HepG2 (cell line): ENCODE data around the gene INSR. TPM values are rescaled to one million over a fixed set of nuclear protein-coding genes. Genes with fewer than 3 reads are reported as not detected.

Source experiments
- HDAC6 ChIP-seq: fragments of 200-600 bp; sonication (generic); IDR thresholded peaks from 2 replicates; pipeline ENCODE4 v1.7.0; 2017; ENCODE audit warnings: mild to moderate bottlenecking, antibody characterized with exemption, low read length, low read depth
- MAFK ChIP-seq, 2 experiments: IDR thresholded peaks in 1 of 2; conservative IDR thresholded peaks in 1 of 2; 2 replicates each; pipeline ENCODE4 v1.6.1; 2011; ENCODE audit warnings: improper control_type of control experiment in 2 of 2, low read length in 2 of 2
- RFXAP ChIP-seq: sonication (generic); formaldehyde crosslinking; IDR thresholded peaks from 2 replicates; pipeline ENCODE4 v1.4.0; 2020; ENCODE audit warnings: missing genetic modification reagents, borderline replicate concordance
- SALL2 ChIP-seq: sonication (generic); formaldehyde crosslinking; IDR thresholded peaks from 2 replicates; pipeline ENCODE4 v1.8.1; 2023; ENCODE audit warnings: mild to moderate bottlenecking, missing genetic modification reagents, inconsistent platforms
- TGIF2 ChIP-seq: IDR thresholded peaks from 2 replicates; pipeline ENCODE4 v1.6.1; 2016; ENCODE audit warnings: control low read depth, missing compliant biosample characterization
- TRAFD1 ChIP-seq: sonication (generic); formaldehyde crosslinking; IDR thresholded peaks from 2 replicates; pipeline ENCODE4 v1.5.1; 2020; ENCODE audit warnings: missing genetic modification reagents, mild to moderate bottlenecking, borderline replicate concordance
- XBP1 ChIP-seq: sonication (generic); formaldehyde crosslinking; IDR thresholded peaks from 2 replicates; pipeline ENCODE4 v1.5.0; 2020; ENCODE audit warnings: missing genetic modification reagents
- ZBTB43 ChIP-seq: sonication (generic); formaldehyde crosslinking; conservative IDR thresholded peaks from 2 replicates; pipeline ENCODE4 v1.4.0; 2020; ENCODE audit warnings: missing genetic modification reagents
- ZNF629 ChIP-seq: sonication (generic); formaldehyde crosslinking; conservative IDR thresholded peaks from 2 replicates; pipeline ENCODE4 v1.5.0; 2020; ENCODE audit warnings: missing genetic modification reagents
- ZNF652 ChIP-seq: IDR thresholded peaks from 2 replicates; pipeline ENCODE4 v1.6.1; 2016; ENCODE audit warnings: low read depth, borderline replicate concordance
- ZNF709 ChIP-seq: sonication (generic); formaldehyde crosslinking; IDR thresholded peaks from 2 replicates; pipeline ENCODE4 v1.5.0; 2020; ENCODE audit warnings: mild to moderate bottlenecking, missing genetic modification reagents
- ZNF878 ChIP-seq: sonication (generic); formaldehyde crosslinking; IDR thresholded peaks from 2 replicates; pipeline ENCODE4 v1.8.1; 2023; ENCODE audit warnings: mild to moderate bottlenecking, missing genetic modification reagents, moderate library complexity
- ZNF879 ChIP-seq: sonication (generic); formaldehyde crosslinking; IDR thresholded peaks from 2 replicates; pipeline ENCODE4 v1.8.1; 2023; ENCODE audit warnings: missing genetic modification reagents
- polyA plus RNA-seq, 8 experiments: library from polyadenylated mRNA; depleted of rRNA in 3 of 8; stranded (reverse) in 7 of 8; unstranded in 1 of 8; fragments of >200 nt; fragmentation: Illumina TruSeq in 4 of 8; extraction: Trizol in 4 of 8; gene quantifications; 2 replicates each; pipeline versions ENCODE4 v1.2.1 to v1.2.3, GENCODE V29; 2011 to 2016; ENCODE audit warnings: low read depth in 4 of 8, missing spikeins in 1 of 8, mixed read lengths in 1 of 8; ENCODE audit not compliant: insufficient read depth in 1 of 8
- total RNA-seq, 5 experiments: library from RNA; depleted of rRNA; stranded (reverse); fragments of >200 nt; fragmentation: Illumina TruSeq; extraction: Trizol; gene quantifications; 2 replicates each; pipeline ENCODE4 v1.2.3, GENCODE V29; 2016; ENCODE audit warnings: low read depth in 1 of 5
- TF ChIP-seq, protein P1 (sequence below): sonication (generic); formaldehyde crosslinking; IDR thresholded peaks from 2 replicates; pipeline ENCODE4 v1.5.1; 2020; ENCODE audit warnings: mild to moderate bottlenecking, missing genetic modification reagents
- TF ChIP-seq, protein P2 (sequence below), 2 experiments: sonication (generic) in 1 of 2; formaldehyde crosslinking in 1 of 2; IDR thresholded peaks; 2 replicates each; pipeline versions ENCODE4 v1.6.1 to v1.9.0; 2014 to 2022; ENCODE audit warnings: antibody characterized with exemption in 1 of 2, borderline replicate concordance in 1 of 2, inconsistent platforms in 1 of 2, low read depth in 1 of 2, missing genetic modification reagents in 1 of 2

Gene INSR
- total and polyA plus RNA-seq, 2 of the 13 experiments (the other 11 are each of a cell fraction or from before 2014, with no cell fraction given), result 24.2 to 29.8 TPM

DNA sequence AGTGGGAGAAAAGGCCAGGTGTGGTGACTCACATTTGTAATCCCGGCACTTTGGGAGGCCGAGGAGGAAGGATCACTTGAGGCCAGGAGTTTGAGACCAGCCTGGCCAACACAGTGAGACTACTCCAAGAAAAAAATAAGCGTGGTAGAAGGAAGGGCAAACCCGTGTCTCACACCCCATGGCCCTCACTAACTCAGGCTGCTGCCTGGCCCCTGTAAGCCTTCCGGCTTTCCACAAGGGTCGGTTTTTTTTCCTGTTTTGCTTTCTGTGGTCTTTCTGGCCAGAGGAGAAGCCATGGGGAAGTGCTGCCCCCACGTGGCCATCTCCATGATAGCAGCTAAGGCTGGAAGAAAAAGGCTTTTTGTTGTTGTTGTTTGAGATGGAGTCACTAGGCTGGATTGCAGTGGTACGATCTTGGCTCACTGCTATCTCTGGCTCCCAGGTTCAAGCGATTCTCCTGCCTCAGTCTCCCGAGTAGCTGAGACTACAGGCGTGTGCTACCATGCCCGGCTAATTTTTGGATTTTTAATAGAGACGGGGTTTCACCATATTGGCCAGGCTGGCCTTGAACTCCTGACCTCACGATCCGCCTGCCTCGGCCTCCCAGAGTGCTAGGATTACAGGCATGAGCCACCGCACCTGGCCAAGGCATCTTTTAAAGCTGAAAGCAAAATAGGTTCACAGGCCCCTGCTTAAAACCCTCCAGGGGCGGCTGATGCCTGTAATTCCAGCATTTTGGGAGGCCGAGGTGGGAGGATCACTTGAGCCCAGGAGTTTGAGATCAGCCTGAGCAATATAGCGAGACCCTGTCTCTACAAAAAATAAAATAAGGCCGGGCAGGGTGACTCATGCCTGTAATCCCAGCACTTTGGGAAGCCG, 47.0 kb upstream of the INSR start (continued):
- TF ChIP-seq, protein P1, sequence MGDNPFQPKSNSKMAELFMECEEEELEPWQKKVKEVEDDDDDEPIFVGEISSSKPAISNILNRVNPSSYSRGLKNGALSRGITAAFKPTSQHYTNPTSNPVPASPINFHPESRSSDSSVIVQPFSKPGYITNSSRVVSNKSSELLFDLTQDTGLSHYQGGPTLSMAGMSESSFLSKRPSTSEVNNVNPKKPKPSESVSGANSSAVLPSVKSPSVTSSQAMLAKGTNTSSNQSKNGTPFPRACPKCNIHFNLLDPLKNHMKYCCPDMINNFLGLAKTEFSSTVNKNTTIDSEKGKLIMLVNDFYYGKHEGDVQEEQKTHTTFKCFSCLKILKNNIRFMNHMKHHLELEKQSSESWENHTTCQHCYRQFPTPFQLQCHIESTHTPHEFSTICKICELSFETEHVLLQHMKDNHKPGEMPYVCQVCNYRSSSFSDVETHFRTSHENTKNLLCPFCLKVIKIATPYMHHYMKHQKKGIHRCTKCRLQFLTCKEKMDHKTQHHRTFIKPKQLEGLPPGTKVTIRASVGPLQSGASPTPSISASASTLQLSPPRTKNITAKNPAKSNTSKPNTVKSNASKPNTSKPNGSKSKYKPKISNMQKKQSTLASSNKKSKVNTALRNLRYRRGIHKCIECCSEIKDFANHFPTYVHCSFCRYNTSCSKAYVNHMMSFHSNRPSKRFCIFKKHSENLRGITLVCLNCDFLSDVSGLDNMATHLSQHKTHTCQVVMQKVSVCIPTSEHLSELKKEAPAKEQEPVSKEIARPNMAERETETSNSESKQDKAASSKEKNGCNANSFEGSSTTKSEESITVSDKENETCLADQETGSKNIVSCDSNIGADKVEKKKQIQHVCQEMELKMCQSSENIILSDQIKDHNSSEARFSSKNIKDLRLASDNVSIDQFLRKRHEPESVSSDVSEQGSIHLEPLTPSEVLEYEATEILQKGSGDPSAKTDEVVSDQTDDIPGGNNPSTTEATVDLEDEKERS (CRISPR knock-in tag), result peak; percentile 46; the same call in 1 of the 2 replicates
- TF ChIP-seq SALL2 (CRISPR knock-in tag) (no peak), ZNF652 (CRISPR knock-in tag) (no peak), ZNF879 (no peak), TGIF2 (CRISPR knock-in tag) (no peak), ZBTB43 (CRISPR knock-in tag) (no peak), MAFK (conservative IDR thresholded peaks at IDR 0.05 in 1 of 2, IDR thresholded peaks at IDR 0.05 in 1 of 2; ENCODE audit: low read length in 2 of 2) (no peak), RFXAP (CRISPR knock-in tag) (no peak), XBP1 (no peak), ZNF878 (no peak), ZNF709 (CRISPR knock-in tag) (no peak), ZNF629 (no peak), HDAC6 (no peak), TRAFD1 (CRISPR knock-in tag) (no peak)
- TF ChIP-seq, protein P2, sequence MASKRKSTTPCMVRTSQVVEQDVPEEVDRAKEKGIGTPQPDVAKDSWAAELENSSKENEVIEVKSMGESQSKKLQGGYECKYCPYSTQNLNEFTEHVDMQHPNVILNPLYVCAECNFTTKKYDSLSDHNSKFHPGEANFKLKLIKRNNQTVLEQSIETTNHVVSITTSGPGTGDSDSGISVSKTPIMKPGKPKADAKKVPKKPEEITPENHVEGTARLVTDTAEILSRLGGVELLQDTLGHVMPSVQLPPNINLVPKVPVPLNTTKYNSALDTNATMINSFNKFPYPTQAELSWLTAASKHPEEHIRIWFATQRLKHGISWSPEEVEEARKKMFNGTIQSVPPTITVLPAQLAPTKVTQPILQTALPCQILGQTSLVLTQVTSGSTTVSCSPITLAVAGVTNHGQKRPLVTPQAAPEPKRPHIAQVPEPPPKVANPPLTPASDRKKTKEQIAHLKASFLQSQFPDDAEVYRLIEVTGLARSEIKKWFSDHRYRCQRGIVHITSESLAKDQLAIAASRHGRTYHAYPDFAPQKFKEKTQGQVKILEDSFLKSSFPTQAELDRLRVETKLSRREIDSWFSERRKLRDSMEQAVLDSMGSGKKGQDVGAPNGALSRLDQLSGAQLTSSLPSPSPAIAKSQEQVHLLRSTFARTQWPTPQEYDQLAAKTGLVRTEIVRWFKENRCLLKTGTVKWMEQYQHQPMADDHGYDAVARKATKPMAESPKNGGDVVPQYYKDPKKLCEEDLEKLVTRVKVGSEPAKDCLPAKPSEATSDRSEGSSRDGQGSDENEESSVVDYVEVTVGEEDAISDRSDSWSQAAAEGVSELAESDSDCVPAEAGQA (IDR thresholded peaks at IDR 0.05; ENCODE audit: low read depth), result no peak
- TF ChIP-seq, protein P2 (CRISPR knock-in tag; IDR thresholded peaks at IDR 0.05; ENCODE audit: borderline replicate concordance), result no peak
